Thyroid gland (tissue), 4 donors: ENCODE results near the gene MAP4K5. TPM values are rescaled to one million over a fixed set of nuclear protein-coding genes. Genes with fewer than 3 reads are reported as not detected.

Experiments
- DNase-seq, 2 donors: peaks; one replicate each; pipeline ENCODE4 v3.0.0-alpha.2; 2019
- H3K27ac ChIP-seq, 3 donors: fragments of 200-600 bp; sonication (generic); 1 replicate in 2 of 3; 2 replicates in 1 of 3; pipeline ENCODE4 v1.5.1; 2016 to 2019; ENCODE audit warnings: mild to moderate bottlenecking in 1 of 3, moderate library complexity in 1 of 3
- H3K27me3 ChIP-seq: fragments of 200-600 bp; sonication (generic); one replicate; pipeline ENCODE4 v1.5.1; 2019
- H3K36me3 ChIP-seq, 2 donors: fragments of 200-600 bp; sonication (generic); one replicate each; pipeline ENCODE4 v1.5.1; 2016 to 2019
- H3K4me1 ChIP-seq, 2 donors: fragments of 200-600 bp; sonication (generic); one replicate each; pipeline ENCODE4 v1.5.1; 2017 to 2019
- H3K4me3 ChIP-seq, 3 donors: fragments of 200-600 bp; sonication (generic); replicated peaks in 1 of 3; 1 replicate in 2 of 3; 2 replicates in 1 of 3; pipeline ENCODE4 v1.5.1; 2016; ENCODE audit warnings: mild to moderate bottlenecking in 1 of 3
- H3K9me3 ChIP-seq: fragments of 200-600 bp; sonication (generic); one replicate; pipeline ENCODE4 v1.5.1; 2017
- POLR2A ChIP-seq, 2 donors: fragments of 450-650 bp; IDR thresholded peaks; one replicate each; pipeline ENCODE4 v1.6.1; 2017; ENCODE audit warnings: antibody characterized with exemption in 2 of 2, mild to moderate bottlenecking in 2 of 2, moderate library complexity in 1 of 2
- WGBS, 2 donors: methylation state at CpG; one replicate each; pipeline ENCODE4 v1.1.5; 2017; 5-methylcytosine and 5-hydroxymethylcytosine counted together
- intact Hi-C: fragments of 100-400 bp; cut with DNase I; formaldehyde crosslinking; loops from one replicate; pipeline ENCODE4 v1.15.1; 2023
- total RNA-seq, 4 donors: library from RNA; depleted of rRNA; stranded (reverse); fragments of >200 nt; gene quantifications; one replicate each; pipeline ENCODE4 v1.2.3, GENCODE V29; 2016
- TF ChIP-seq, protein P1 (sequence below), 6 experiments: fragments of 200-600 bp in 3 of 6; fragments of 450-650 bp in 3 of 6; sonication (generic) in 3 of 6; IDR thresholded peaks; one replicate each; pipeline ENCODE4 v1.5.1; 2016 to 2019; ENCODE audit warnings: antibody characterized with exemption in 6 of 6, mild to moderate bottlenecking in 2 of 6, inconsistent platforms in 1 of 6, moderate library complexity in 1 of 6

Gene MAP4K5
- total RNA-seq, 4 donors from 2014 or later = 139 to 259 (median 153) TPM

DNA sequence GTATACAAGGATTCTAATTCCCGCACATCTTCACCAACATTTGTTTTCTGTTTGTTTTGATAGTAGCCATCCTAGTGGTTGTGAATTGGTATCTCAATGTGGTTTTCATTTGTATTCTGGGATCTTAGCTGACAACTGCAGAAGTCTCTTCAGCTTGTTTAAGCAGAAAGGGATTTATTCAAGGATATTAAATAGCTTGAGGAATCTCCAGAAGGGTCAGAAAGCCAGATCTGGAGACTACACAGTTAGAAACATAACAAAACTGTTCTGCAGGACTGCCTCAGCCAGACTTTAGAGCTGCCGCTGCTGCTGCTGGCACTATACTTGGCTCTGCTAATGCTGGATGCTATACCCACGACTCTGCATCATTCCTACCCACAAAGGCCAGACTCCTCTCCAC lies 122.3 kb downstream of the MAP4K5 start:
- no peaks in the 10 kb centered on the region for H3K4me1 ChIP-seq
- H3K27me3 ChIP-seq = no peaks in the 10 kb centered on the region
- H3K27ac ChIP-seq = no peak overlapping the region
- WGBS, 2 donors = 88 to 95% methylated on average over 3 of the region's 3 CpGs
- TF ChIP-seq, protein P1, sequence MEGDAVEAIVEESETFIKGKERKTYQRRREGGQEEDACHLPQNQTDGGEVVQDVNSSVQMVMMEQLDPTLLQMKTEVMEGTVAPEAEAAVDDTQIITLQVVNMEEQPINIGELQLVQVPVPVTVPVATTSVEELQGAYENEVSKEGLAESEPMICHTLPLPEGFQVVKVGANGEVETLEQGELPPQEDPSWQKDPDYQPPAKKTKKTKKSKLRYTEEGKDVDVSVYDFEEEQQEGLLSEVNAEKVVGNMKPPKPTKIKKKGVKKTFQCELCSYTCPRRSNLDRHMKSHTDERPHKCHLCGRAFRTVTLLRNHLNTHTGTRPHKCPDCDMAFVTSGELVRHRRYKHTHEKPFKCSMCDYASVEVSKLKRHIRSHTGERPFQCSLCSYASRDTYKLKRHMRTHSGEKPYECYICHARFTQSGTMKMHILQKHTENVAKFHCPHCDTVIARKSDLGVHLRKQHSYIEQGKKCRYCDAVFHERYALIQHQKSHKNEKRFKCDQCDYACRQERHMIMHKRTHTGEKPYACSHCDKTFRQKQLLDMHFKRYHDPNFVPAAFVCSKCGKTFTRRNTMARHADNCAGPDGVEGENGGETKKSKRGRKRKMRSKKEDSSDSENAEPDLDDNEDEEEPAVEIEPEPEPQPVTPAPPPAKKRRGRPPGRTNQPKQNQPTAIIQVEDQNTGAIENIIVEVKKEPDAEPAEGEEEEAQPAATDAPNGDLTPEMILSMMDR (IDR thresholded peaks at IDR 0.05) = no peak
- no peak for TF ChIP-seq POLR2A (IDR thresholded peaks at IDR 0.05)
- intact Hi-C loops = no loop called here
- DNase-seq = no peak
- no peaks in the 10 kb centered on the region for H3K36me3 ChIP-seq
- H3K9me3 ChIP-seq = no peaks in the 10 kb centered on the region
- H3K4me3 ChIP-seq = no peak overlapping the region

DNA sequence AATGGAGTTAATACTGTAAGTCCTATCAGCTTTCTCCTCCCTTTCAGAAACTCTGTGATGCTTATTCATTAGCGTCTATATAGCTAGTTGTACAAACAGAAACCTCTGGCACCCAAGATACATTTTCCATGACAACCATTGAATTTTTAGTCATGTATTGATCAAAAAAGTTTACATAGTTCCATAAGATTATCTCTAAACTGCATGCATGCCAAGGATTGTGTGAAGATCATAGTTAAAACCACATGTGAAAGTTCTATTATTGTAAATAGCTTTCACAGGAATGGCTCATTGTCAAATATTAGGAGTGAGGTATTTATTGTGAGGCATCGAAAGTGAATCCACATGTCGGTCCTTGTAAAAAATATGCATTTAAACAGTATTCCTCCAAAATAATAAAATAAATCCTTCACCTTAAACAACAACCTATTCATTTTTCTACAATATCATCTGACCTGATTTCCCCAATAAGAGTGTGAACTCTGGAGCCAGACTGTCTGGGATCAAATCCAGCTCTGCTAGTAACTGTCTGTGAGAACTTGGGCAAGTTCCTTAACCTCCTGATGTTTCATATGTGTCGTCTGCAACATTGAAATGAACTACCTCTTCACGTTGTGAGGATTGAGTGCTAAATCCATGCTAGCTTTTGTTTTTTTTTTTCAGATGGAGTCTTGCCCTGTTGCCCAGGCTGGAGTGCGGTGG lies 125.1 kb downstream of the MAP4K5 start:
- Histone ChIP-seq H3K4me1 (peaks cover 0 to 5% of the 10 kb centered on the region in 2 donors), H3K27ac (no peak overlapping the region), H3K4me3 (no peak overlapping the region), H3K27me3 (no peaks in the 10 kb centered on the region), H3K36me3 (no peaks in the 10 kb centered on the region), H3K9me3 (no peaks in the 10 kb centered on the region)
- DNase-seq = no peak
- intact Hi-C loops = no loop called here
- WGBS, 2 donors = 75 to 84% methylated on average over 6 of the region's 6 CpGs
- no peak for TF ChIP-seq POLR2A (IDR thresholded peaks at IDR 0.05)

DNA sequence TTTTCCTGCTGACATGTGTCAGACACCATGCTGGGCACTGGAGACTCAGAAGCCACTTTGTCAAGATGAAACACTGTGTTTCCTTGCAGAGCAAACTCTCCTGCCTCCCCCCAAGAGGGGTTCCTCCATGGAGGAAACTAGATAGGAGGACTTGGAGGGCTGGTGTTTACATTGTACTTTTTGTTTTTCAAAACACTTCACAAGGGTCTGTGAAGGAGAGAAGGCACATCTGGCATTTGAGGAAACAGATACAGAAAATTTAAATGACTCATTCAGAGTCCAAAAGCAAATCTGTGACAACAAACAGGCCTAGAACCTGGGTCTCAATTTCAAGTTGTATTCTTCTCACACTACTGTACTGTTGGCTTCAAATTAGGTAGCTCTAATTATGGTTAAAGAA lies 128.9 kb downstream of the MAP4K5 start:
- Histone ChIP-seq H3K27me3 (no peaks in the 10 kb centered on the region), H3K4me1 (peaks cover 23% of the 10 kb centered on the region in 2 donors), H3K27ac (peak overlapping the region in 1 of 3 donors; percentile 21), H3K4me3 (no peak overlapping the region), H3K36me3 (no peaks in the 10 kb centered on the region), H3K9me3 (no peaks in the 10 kb centered on the region)
- intact Hi-C loops = no loop called here
- DNase-seq = no peak
- TF ChIP-seq, protein P1 (IDR thresholded peaks at IDR 0.05) = no peak
- no peak for TF ChIP-seq POLR2A (IDR thresholded peaks at IDR 0.05)

DNA sequence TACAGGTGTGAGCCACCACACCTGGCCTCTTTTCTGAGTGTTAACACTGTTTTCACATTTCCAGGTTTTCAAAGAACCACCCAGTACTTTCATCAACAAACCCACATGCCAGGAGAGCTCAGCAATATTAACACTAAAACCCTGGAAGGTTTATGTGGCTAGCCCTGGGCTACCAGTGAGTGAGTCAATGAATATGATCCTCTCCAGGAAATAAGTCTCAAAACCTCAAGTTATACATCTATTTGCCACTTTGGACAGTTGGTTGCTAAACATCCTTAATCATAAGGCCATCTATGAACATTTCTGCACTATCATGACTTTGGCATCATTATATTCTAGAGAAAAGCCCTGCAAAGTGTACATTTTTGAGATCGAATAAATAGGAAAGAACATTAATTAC lies 129.4 kb downstream of the MAP4K5 start:
- no peaks in the 10 kb centered on the region for H3K36me3 ChIP-seq
- peaks cover 25 to 27% of the 10 kb centered on the region in 2 donors for H3K4me1 ChIP-seq
- DNase-seq = no peak
- H3K27me3 ChIP-seq = no peaks in the 10 kb centered on the region
- H3K27ac ChIP-seq = peak overlapping the region in 1 of 3 donors; percentile 21
- no peak overlapping the region for H3K4me3 ChIP-seq
- TF ChIP-seq, protein P1 (IDR thresholded peaks at IDR 0.05) = no peak
- TF ChIP-seq POLR2A (IDR thresholded peaks at IDR 0.05) = no peak
- WGBS, 2 donors = 76 to 78% methylated on average over 1 of the region's 1 CpG
- no peaks in the 10 kb centered on the region for H3K9me3 ChIP-seq
- intact Hi-C loops = no loop called here

DNA sequence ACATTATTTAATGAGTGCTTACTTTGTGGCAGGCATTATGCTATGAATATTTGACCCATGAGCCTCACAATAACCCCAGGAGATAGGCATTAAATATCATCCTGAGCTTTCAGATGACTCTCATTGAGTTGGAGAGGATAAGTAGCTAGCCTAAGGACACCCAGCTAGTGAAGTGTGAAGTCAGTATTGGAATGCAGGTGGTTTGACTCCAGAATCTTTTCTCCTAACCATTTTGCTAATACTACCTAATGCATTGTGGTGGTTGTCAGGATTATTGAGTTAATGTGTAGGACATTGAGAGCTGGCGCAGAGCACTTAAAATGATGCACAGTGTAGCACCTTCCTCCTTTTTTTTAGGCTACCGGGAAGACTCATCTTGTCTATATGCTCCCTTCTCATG lies 131.9 kb downstream of the MAP4K5 start:
- WGBS, 2 donors = 64% methylated on average over 2 of the region's 2 CpGs
- intact Hi-C loops = no loop called here
- no peaks in the 10 kb centered on the region for H3K36me3 ChIP-seq

More for the DNA sequence above, 131.9 kb downstream of the MAP4K5 start:
- TF ChIP-seq, protein P1 (IDR thresholded peaks at IDR 0.05) = no peak
- no peak for TF ChIP-seq POLR2A (IDR thresholded peaks at IDR 0.05)
- H3K27me3 ChIP-seq = no peaks in the 10 kb centered on the region
- H3K4me3 ChIP-seq = no peak overlapping the region
- no peaks in the 10 kb centered on the region for H3K9me3 ChIP-seq
- H3K4me1 ChIP-seq = peaks cover 35 to 40% of the 10 kb centered on the region in 2 donors
- no peak for DNase-seq
- peak overlapping the region; percentile 25 to 95 (median 75) for H3K27ac ChIP-seq
